Endodermal cell (in vitro differentiated cells): ENCODE results near the gene VGF. TPM values are rescaled to one million over a fixed set of nuclear protein-coding genes. Genes with fewer than 3 reads are reported as not detected.
"Not testable (repeated sequence)": the region's sequence is repeated elsewhere in the genome, so short reads cannot be mapped to it uniquely, and the experiment has no call there.

Source experiments
- DNase-seq: peaks from one replicate; pipeline ENCODE4 v3.0.0-alpha.2; 2017
- H3K27ac ChIP-seq: 2 replicates; pipeline ENCODE4 v1.5.1; 2013; ENCODE audit warnings: mild to moderate bottlenecking, low read depth, low read length, moderate library complexity
- H3K27me3 ChIP-seq: 2 replicates; pipeline ENCODE4 v1.6.1; 2013; ENCODE audit warnings: mild to moderate bottlenecking, low read length, moderate library complexity; ENCODE audit not compliant: insufficient read depth, control insufficient read depth, poor library complexity, severe bottlenecking
- H3K36me3 ChIP-seq: 2 replicates; pipeline ENCODE4 v1.7.0; 2013; ENCODE audit warnings: mild to moderate bottlenecking, low read length, moderate library complexity; ENCODE audit not compliant: control insufficient read depth, insufficient read depth
- H3K4me1 ChIP-seq: one replicate; pipeline ENCODE4 v1.7.0; 2013; ENCODE audit warnings: low read length; ENCODE audit not compliant: control insufficient read depth, insufficient read depth
- H3K4me3 ChIP-seq: 2 replicates; pipeline ENCODE4 v1.5.1; 2013; ENCODE audit warnings: mild to moderate bottlenecking, low read length, moderate library complexity
- H3K9ac ChIP-seq: 2 replicates; pipeline ENCODE4 v1.6.1; 2013; ENCODE audit warnings: mild to moderate bottlenecking, low read length, moderate library complexity; ENCODE audit not compliant: poor library complexity, severe bottlenecking; ENCODE audit errors: extremely low read depth
- H3K9me3 ChIP-seq: 2 replicates; pipeline ENCODE4 v1.6.1; 2013; ENCODE audit warnings: mild to moderate bottlenecking, low read length, moderate library complexity; ENCODE audit not compliant: control insufficient read depth
- H3K27ac Mint-ChIP-seq: 2 replicates; pipeline ENCODE4 v1.8.0; 2020; ENCODE audit warnings: mixed read lengths
- H3K27me3 Mint-ChIP-seq: 2 replicates; pipeline ENCODE4 v1.8.0; 2021; ENCODE audit warnings: mild to moderate bottlenecking, mixed read lengths; ENCODE audit not compliant: insufficient read depth
- H3K36me3 Mint-ChIP-seq: 2 replicates; pipeline ENCODE4 v1.8.0; 2020; ENCODE audit warnings: low read depth, mixed read lengths
- H3K4me1 Mint-ChIP-seq: 2 replicates; pipeline ENCODE4 v1.8.0; 2020; ENCODE audit warnings: mixed read lengths
- H3K4me3 Mint-ChIP-seq: 2 replicates; pipeline ENCODE4 v1.8.0; 2020; ENCODE audit warnings: mild to moderate bottlenecking, moderate library complexity, mixed read lengths
- H3K9me3 Mint-ChIP-seq: 2 replicates; pipeline ENCODE4 v1.8.0; 2020; ENCODE audit warnings: mild to moderate bottlenecking, mixed read lengths
- WGBS, 2 experiments: methylation state at CpG; one replicate each; pipeline versions ENCODE4 v1.1.5 to v1.1.7; 2013; ENCODE audit warnings: missing lambda C conversion rate in 2 of 2, mixed read lengths in 1 of 2; ENCODE audit not compliant: insufficient coverage in 1 of 2, insufficient read length in 1 of 2; 5-methylcytosine and 5-hydroxymethylcytosine counted together
- total RNA-seq, 2 donors: library from RNA; stranded (reverse); fragmentation: NEBNext Ultra II Directional in 1 of 2; extraction: Animal tissue kit (Norgen Biotek cat#: 25700) in 1 of 2; gene quantifications; 2 replicates in 1 of 2; 3 replicates in 1 of 2; pipeline ENCODE4 v1.2.1, GENCODE V29; 2021
- TF ChIP-seq, protein P1 (sequence below): fragments of 200-600 bp; sonication (generic); conservative IDR thresholded peaks from 2 replicates; pipeline ENCODE4 v1.5.0; 2021; ENCODE audit warnings: antibody characterized with exemption, mild to moderate bottlenecking

Gene VGF
- total RNA-seq, 2 donors from 2014 or later: 2.8 TPM; not detected in 1

DNA sequence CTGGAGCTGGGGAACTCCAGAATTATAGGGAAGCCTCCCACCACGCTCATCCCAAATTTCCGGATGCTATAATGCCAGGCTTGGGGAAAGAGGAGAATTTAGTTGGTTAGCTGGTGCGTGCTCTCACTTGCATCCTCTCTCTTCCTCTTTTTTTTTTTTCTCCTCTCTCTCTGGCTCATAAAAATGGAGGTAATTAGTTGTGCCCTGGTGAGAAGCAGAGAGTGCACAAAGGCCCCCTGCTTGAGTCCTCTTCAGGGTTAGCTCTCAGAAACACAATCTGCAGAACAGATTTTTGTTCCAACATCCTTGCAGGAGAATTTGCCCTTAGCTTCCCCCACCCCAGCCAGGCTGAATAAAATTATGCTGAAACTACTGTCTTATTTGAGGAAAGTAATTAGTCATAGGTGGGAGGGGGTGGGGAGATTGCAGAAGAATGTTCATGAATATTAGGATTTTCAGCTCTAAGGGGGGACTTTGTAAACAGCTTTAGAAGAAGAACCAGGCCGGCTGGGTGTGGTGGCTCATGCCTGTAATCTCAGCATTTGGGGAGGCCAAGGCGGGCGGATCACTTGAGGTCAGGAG lies 30.9 kb downstream of the VGF start:
- no peak for DNase-seq
- no peak overlapping the region for H3K4me3 ChIP-seq
- Mint-ChIP-seq H3K9me3 (no peaks in the 10 kb centered on the region), H3K4me1 (peaks cover 13% of the 10 kb centered on the region), H3K4me3 (no peak overlapping the region), H3K27ac (peak overlapping the region; percentile 53), H3K36me3 (no peaks in the 10 kb centered on the region), H3K27me3 (peaks cover 14% of the 10 kb centered on the region)
- WGBS, 2 experiments: 69 to 91% methylated on average over 2 to 6 of the region's 6 CpGs
- H3K27me3 ChIP-seq: peaks cover 8% of the 10 kb centered on the region
- H3K27ac ChIP-seq: no peak overlapping the region
- no peaks in the 10 kb centered on the region for H3K9me3 ChIP-seq
- TF ChIP-seq, protein P1, sequence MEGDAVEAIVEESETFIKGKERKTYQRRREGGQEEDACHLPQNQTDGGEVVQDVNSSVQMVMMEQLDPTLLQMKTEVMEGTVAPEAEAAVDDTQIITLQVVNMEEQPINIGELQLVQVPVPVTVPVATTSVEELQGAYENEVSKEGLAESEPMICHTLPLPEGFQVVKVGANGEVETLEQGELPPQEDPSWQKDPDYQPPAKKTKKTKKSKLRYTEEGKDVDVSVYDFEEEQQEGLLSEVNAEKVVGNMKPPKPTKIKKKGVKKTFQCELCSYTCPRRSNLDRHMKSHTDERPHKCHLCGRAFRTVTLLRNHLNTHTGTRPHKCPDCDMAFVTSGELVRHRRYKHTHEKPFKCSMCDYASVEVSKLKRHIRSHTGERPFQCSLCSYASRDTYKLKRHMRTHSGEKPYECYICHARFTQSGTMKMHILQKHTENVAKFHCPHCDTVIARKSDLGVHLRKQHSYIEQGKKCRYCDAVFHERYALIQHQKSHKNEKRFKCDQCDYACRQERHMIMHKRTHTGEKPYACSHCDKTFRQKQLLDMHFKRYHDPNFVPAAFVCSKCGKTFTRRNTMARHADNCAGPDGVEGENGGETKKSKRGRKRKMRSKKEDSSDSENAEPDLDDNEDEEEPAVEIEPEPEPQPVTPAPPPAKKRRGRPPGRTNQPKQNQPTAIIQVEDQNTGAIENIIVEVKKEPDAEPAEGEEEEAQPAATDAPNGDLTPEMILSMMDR: no peak
- H3K36me3 ChIP-seq: no peaks in the 10 kb centered on the region
- H3K9ac ChIP-seq: no peak overlapping the region
- no peaks in the 10 kb centered on the region for H3K4me1 ChIP-seq

DNA sequence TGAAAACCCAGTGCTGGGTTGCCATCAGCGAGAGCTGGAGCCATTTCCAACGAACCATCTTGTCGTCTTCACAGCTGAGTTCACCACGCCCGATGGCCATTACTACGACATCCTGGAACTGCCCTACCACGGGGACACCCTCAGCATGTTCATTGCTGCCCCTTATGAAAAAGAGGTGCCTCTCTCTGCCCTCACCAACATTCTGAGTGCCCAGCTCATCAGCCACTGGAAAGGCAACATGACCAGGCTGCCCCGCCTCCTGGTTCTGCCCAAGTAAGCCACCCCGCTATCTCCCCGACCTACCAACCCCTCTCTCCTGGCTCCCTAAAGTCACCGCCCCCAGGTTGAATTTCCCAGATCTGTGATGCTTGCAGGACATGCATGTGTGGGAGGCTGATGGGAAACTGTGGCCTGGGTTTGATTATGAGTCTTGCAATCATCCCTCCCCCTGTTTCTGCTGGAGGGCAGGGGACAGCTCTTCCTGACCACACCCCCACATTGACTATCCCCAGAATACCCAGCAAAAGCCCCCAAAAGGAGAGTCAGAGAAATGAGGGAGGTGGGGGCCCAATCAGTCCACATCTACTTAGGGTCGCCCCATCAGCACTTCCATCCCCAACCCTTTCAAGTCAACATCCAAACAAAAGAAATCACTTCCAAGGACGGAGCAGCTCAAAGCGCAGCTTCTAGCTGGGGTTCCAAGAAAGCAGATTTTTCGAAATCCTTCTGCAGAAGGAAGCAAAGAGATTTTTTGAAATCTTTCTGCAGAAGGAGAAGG lies 31.6 kb downstream of the VGF start:
- no peaks in the 10 kb centered on the region for H3K9me3 Mint-ChIP-seq
- H3K36me3 ChIP-seq: no peaks in the 10 kb centered on the region
- DNase-seq: no peak
- H3K27ac Mint-ChIP-seq: no peak overlapping the region
- peaks cover 13% of the 10 kb centered on the region for H3K4me1 Mint-ChIP-seq
- H3K4me1 ChIP-seq: no peaks in the 10 kb centered on the region
- TF ChIP-seq, protein P1: no peak
- H3K9me3 ChIP-seq: no peaks in the 10 kb centered on the region
- no peaks in the 10 kb centered on the region for H3K36me3 Mint-ChIP-seq
- peaks cover 8% of the 10 kb centered on the region for H3K27me3 ChIP-seq
- H3K27ac ChIP-seq: no peak overlapping the region
- WGBS, 2 experiments: 85 to 86% methylated on average over 11 to 15 of the region's 15 CpGs
- no peak overlapping the region for H3K4me3 Mint-ChIP-seq
- no peak overlapping the region for H3K4me3 ChIP-seq
- H3K27me3 Mint-ChIP-seq: peaks cover 14% of the 10 kb centered on the region
- no peak overlapping the region for H3K9ac ChIP-seq

GRCh38 chr7:101132626-101133600 lies 32.5 kb downstream of the VGF start:
- WGBS, 2 experiments: 90 to 94% methylated on average over 14 to 18 of the region's 18 CpGs

More at GRCh38 chr7:101132626-101133600, 32.5 kb downstream of the VGF start:
- H3K4me3 ChIP-seq, H3K27ac ChIP-seq, DNase-seq, H3K27me3 ChIP-seq, H3K9me3 ChIP-seq, H3K4me3 Mint-ChIP-seq, H3K36me3 Mint-ChIP-seq, H3K27ac Mint-ChIP-seq, H3K9ac ChIP-seq, H3K9me3 Mint-ChIP-seq, H3K4me1 ChIP-seq, H3K36me3 ChIP-seq: not testable (repeated sequence)
- H3K4me1 Mint-ChIP-seq: peaks cover 13% of the 10 kb centered on the region
- H3K27me3 Mint-ChIP-seq: peaks cover 18% of the 10 kb centered on the region
